ENCODE measurements around the gene TXNRD1.
"Not testable (repeated sequence)": the region's sequence is repeated elsewhere in the genome, so short reads cannot be mapped to it uniquely, and the experiment has no call there.

TXNRD1 gene

GRCh38 chr12:104292872-104293794 is 77.6 kb downstream of the TXNRD1 start:
- DNase-seq (ENCODE audit: low spot score): no peak
- TF ChIP-seq CTCF (IDR thresholded peaks at IDR 0.05; ENCODE audit: borderline replicate concordance, control extremely low read depth, extremely low read depth, insufficient read depth, missing control alignments): no peak
- in situ Hi-C loops (cut with MboI; ENCODE audit: low sequenced_read_pairs, unreplicated experiment): no loop called here

GRCh38 chr12:104294158-104294859 is 78.7 kb downstream of the TXNRD1 start:
- DNase-seq (ENCODE audit: low spot score); in situ Hi-C loops (cut with MboI; ENCODE audit: low sequenced_read_pairs, unreplicated experiment): not testable (repeated sequence)

- in situ Hi-C loops (cut with MboI; ENCODE audit: low sequenced_read_pairs, unreplicated experiment): no loop called here
- no peak for TF ChIP-seq CTCF (IDR thresholded peaks at IDR 0.05; ENCODE audit: borderline replicate concordance, control extremely low read depth, extremely low read depth, insufficient read depth, missing control alignments)
- DNase-seq (ENCODE audit: low spot score): no peak
Measured at GRCh38 chr12:104294927-104295668, 79.5 kb downstream of the TXNRD1 start.

GRCh38 chr12:104295954-104296353 is 80.4 kb downstream of the TXNRD1 start:
- in situ Hi-C loops (cut with MboI; ENCODE audit: low sequenced_read_pairs, unreplicated experiment): no loop called here
- no peak for DNase-seq (ENCODE audit: low spot score)
- no peak for TF ChIP-seq CTCF (IDR thresholded peaks at IDR 0.05; ENCODE audit: borderline replicate concordance, control extremely low read depth, extremely low read depth, insufficient read depth, missing control alignments)

- in situ Hi-C loops (cut with MboI; ENCODE audit: low sequenced_read_pairs, unreplicated experiment): no loop called here
- no peak for DNase-seq (ENCODE audit: low spot score)
- TF ChIP-seq CTCF (IDR thresholded peaks at IDR 0.05; ENCODE audit: borderline replicate concordance, control extremely low read depth, extremely low read depth, insufficient read depth, missing control alignments): no peak
Measured at GRCh38 chr12:104296718-104297117, 81.1 kb downstream of the TXNRD1 start.

- DNase-seq (ENCODE audit: low spot score): no peak
- no peak for TF ChIP-seq CTCF (IDR thresholded peaks at IDR 0.05; ENCODE audit: borderline replicate concordance, control extremely low read depth, extremely low read depth, insufficient read depth, missing control alignments)
- in situ Hi-C loops (cut with MboI; ENCODE audit: low sequenced_read_pairs, unreplicated experiment): no loop called here
Measured at GRCh38 chr12:104297477-104298113, 82.0 kb downstream of the TXNRD1 start.

Data from GM13976 (cell line).